Aorta (tissue), 5 donors: Measurements from ENCODE around the gene TPI1. TPM values are rescaled to one million over a fixed set of nuclear protein-coding genes. Genes with fewer than 3 reads are reported as not detected.

Source experiments
- ATAC-seq: fragments of 200-7000 bp; cut with Tn5 transposase; one replicate; pipeline ENCODE4 v1.9.1; 2022; ENCODE audit warnings: moderate library complexity; ENCODE audit not compliant: low FRiP score
- DNase-seq, 2 donors: peaks; one replicate each; pipeline ENCODE4 v3.0.0-alpha.2; 2020
- H3K27ac ChIP-seq, 2 donors: one replicate each; pipeline ENCODE4 v1.5.1; 2013; ENCODE audit warnings: low read length in 2 of 2, mild to moderate bottlenecking in 2 of 2, moderate library complexity in 2 of 2, control low read depth in 1 of 2, inconsistent platforms in 1 of 2, low read depth in 1 of 2
- H3K27me3 ChIP-seq, 2 donors: one replicate each; pipeline ENCODE4 v1.6.1; 2013; ENCODE audit warnings: control low read depth in 1 of 2, low read length in 1 of 2, mild to moderate bottlenecking in 1 of 2, moderate library complexity in 1 of 2; ENCODE audit not compliant: insufficient read depth in 2 of 2, control insufficient read depth in 1 of 2
- H3K36me3 ChIP-seq, 2 donors: one replicate each; pipeline ENCODE4 v1.6.1; 2013; ENCODE audit warnings: control low read depth in 1 of 2, low read length in 1 of 2, mild to moderate bottlenecking in 1 of 2; ENCODE audit not compliant: insufficient read depth in 2 of 2, control insufficient read depth in 1 of 2
- H3K4me1 ChIP-seq, 2 donors: one replicate each; pipeline ENCODE4 v1.6.1; 2013; ENCODE audit warnings: low read length in 2 of 2, control low read depth in 1 of 2, mild to moderate bottlenecking in 1 of 2, moderate library complexity in 1 of 2; ENCODE audit not compliant: insufficient read depth in 2 of 2, control insufficient read depth in 1 of 2
- H3K4me3 ChIP-seq, 2 donors: one replicate each; pipeline ENCODE4 v1.5.1; 2013; ENCODE audit warnings: low read length in 2 of 2, control low read depth in 1 of 2, mild to moderate bottlenecking in 1 of 2
- H3K9me3 ChIP-seq: one replicate; pipeline ENCODE4 v1.6.1; 2013; ENCODE audit warnings: mild to moderate bottlenecking, low read length; ENCODE audit not compliant: control insufficient read depth
- WGBS, 2 donors: extraction: QIAGEN DNeasy Blood & Tissue Kit; methylation state at CpG; one replicate each; pipeline ENCODE4 v1.1.7; 2013; 5-methylcytosine and 5-hydroxymethylcytosine counted together
- intact Hi-C, 2 donors: fragments of 100-400 bp; cut with DNase I; formaldehyde crosslinking; loops; one replicate each; pipeline versions ENCODE4 v1.14.2 to v1.15.0; 2022
- polyA plus RNA-seq, 2 donors: library from polyadenylated mRNA; stranded (reverse); fragments of 200-250 nt; gene quantifications; one replicate each; pipeline ENCODE4 v1.2.3, GENCODE V29; 2013
- total RNA-seq, 2 donors: library from RNA; stranded (reverse); fragmentation: NEBNext Ultra II Directional; extraction: Animal tissue kit (Norgen Biotek cat#: 25700); gene quantifications; one replicate each; pipeline ENCODE4 v1.2.1, GENCODE V29; 2021
- donor health status: healthy with polysubstance abuse.
- donor health status: Bipolar disorder and iron deficiency.
- donor health status: DM: no; HTN: no; CAD: no.
- donor health status: DM: no; HTN: no; CAD: no.
- donor health status: DM: yes; HTN: yes; CAD: no.

TPI1 gene
- total and polyA plus RNA-seq, 4 donors = 310 to 317 (median 315) TPM

- DNase-seq = peak; percentile 46 to 53
- 88% methylated on average over 15 of the region's 15 CpGs for WGBS, 2 donors
Observed at GRCh38 chr12:6912164-6912935, 45.0 kb downstream of the TPI1 start.

GRCh38 chr12:6914246-6914946, 47.1 kb downstream of the TPI1 start, which contains the start of gene ENO2:
Gene ENO2 (plus strand): TSS chr12:6914580. CDS start chr12:6915833, 1,253 bp downstream.
- H3K4me3 ChIP-seq = peak within 1 kb of the TSS; percentile 61 to 89
- no peaks in the 10 kb centered on the region for H3K9me3 ChIP-seq
- 1% methylated on average over 37 to 68 of the region's 68 CpGs for WGBS, 2 donors
- ATAC-seq (peak; percentile 94), DNase-seq (peak; percentile 92 to 95)
- no peaks in the 10 kb centered on the region for H3K4me1 ChIP-seq
- H3K27ac ChIP-seq = peak within 1 kb of the TSS; percentile 31 to 86
- no peaks in the 10 kb centered on the region for H3K36me3 ChIP-seq
- intact Hi-C loops = loop anchor here in 1 of 2 donors (2.0 kb wide), 1 partner anchor 42 kb away; the partner anchor contains the start of gene SPSB2
- H3K27me3 ChIP-seq = no peaks in the 10 kb centered on the region

More at GRCh38 chr12:6912164-6912935, 45.0 kb downstream of the TPI1 start:
- Histone ChIP-seq H3K9me3 (no peaks in the 10 kb centered on the region), H3K27ac (no peak overlapping the region), H3K4me3 (no peak overlapping the region), H3K36me3 (no peaks in the 10 kb centered on the region), H3K4me1 (no peaks in the 10 kb centered on the region), H3K27me3 (no peaks in the 10 kb centered on the region)
- no peak for ATAC-seq
- intact Hi-C loops = no loop called here

- intact Hi-C loops = loop anchor here in 1 of 2 donors (2.0 kb wide), 1 partner anchor 42 kb away; the partner anchor contains the start of gene SPSB2
- Histone ChIP-seq H3K36me3 (no peaks in the 10 kb centered on the region), H3K27ac (peak overlapping the region in 1 of 2 donors; percentile 46), H3K9me3 (no peaks in the 10 kb centered on the region), H3K4me1 (no peaks in the 10 kb centered on the region), H3K27me3 (no peaks in the 10 kb centered on the region), H3K4me3 (peak overlapping the region; percentile 61 to 89)
- 32 to 34% methylated on average over 28 to 29 of the region's 29 CpGs for WGBS, 2 donors
- DNase-seq (peak; percentile 43 to 76), ATAC-seq (no peak)
Observed at GRCh38 chr12:6914947-6915788, 47.8 kb downstream of the TPI1 start.

- Histone ChIP-seq H3K9me3 (no peaks in the 10 kb centered on the region), H3K27me3 (no peaks in the 10 kb centered on the region), H3K36me3 (no peaks in the 10 kb centered on the region), H3K27ac (no peak overlapping the region), H3K4me1 (no peaks in the 10 kb centered on the region), H3K4me3 (no peak overlapping the region)
- ATAC-seq (no peak), DNase-seq (peak; percentile 61 to 73)
- WGBS, 2 donors = 81 to 82% methylated on average over 14 of the region's 14 CpGs
- intact Hi-C loops = loop anchor here in 1 of 2 donors (2.0 kb wide), 1 partner anchor 43 kb away; the partner anchor contains the start of gene SPSB2
Observed at GRCh38 chr12:6915789-6916285, 48.5 kb downstream of the TPI1 start.

- Histone ChIP-seq H3K9me3 (no peaks in the 10 kb centered on the region), H3K27me3 (no peaks in the 10 kb centered on the region), H3K4me1 (no peaks in the 10 kb centered on the region), H3K36me3 (no peaks in the 10 kb centered on the region), H3K27ac (no peak overlapping the region), H3K4me3 (no peak overlapping the region)
- WGBS, 2 donors = 86 to 93% methylated on average over 11 of the region's 11 CpGs
- DNase-seq (peak; percentile 30 to 67), ATAC-seq (no peak)
- intact Hi-C loops = no loop called here
Observed at GRCh38 chr12:6916426-6917200, 49.3 kb downstream of the TPI1 start.

GRCh38 chr12:6917491-6918231, 50.3 kb downstream of the TPI1 start:
- Histone ChIP-seq H3K4me3 (no peak overlapping the region), H3K36me3 (no peaks in the 10 kb centered on the region), H3K27me3 (no peaks in the 10 kb centered on the region), H3K9me3 (no peaks in the 10 kb centered on the region), H3K4me1 (no peaks in the 10 kb centered on the region), H3K27ac (no peak overlapping the region)
- ATAC-seq (no peak), DNase-seq (peak; percentile 42 to 53)
- intact Hi-C loops = no loop called here
- WGBS, 2 donors = 74 to 82% methylated on average over 14 of the region's 14 CpGs

- Histone ChIP-seq H3K36me3 (no peaks in the 10 kb centered on the region), H3K27ac (no peak overlapping the region), H3K4me1 (no peaks in the 10 kb centered on the region), H3K4me3 (no peak overlapping the region), H3K9me3 (no peaks in the 10 kb centered on the region), H3K27me3 (no peaks in the 10 kb centered on the region)
- ATAC-seq = no peak
- DNase-seq = peak; percentile 27 to 31
- 70 to 71% methylated on average over 7 of the region's 7 CpGs for WGBS, 2 donors
- intact Hi-C loops = no loop called here
Observed at GRCh38 chr12:6919588-6919987, 52.3 kb downstream of the TPI1 start.
